Erythroblast (primary cell): Measurements from ENCODE around the gene KCNJ1.

ENCODE experiments used
- GATA1 ChIP-seq: IDR thresholded peaks from 2 replicates; pipeline ENCODE4 v1.6.1; 2011; ENCODE audit warnings: low read depth, mild to moderate bottlenecking, control low read depth, low read length, moderate library complexity
- POLR2A ChIP-seq: IDR thresholded peaks from 2 replicates; pipeline ENCODE4 v1.6.1; 2011; ENCODE audit warnings: mild to moderate bottlenecking, low read length

DNA sequence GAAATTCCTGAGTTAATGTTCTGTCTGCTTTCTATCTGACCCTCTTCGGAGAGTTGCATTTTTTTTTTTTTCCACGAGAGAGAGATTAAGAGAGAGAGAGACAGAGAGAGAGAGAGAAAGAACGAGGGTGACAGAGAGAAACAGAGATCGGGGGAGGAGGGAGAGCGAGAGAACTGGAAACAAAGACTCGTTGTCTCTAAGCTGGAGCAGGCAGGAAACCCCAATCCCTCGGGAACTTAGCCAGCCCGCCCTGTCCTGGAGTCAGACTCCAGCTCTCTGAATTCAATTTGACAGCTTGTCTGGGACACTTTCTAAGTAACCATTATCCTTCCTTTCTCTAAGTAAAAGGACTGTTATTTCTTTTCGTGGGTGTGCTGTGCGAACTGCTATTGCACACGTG, 76.9 kb downstream of the KCNJ1 start:
- TF ChIP-seq POLR2A (no peak), GATA1 (no peak)
